Activated CD4-positive, alpha-beta T cell treated with anti-CD3 and anti-CD28 coated beads for 24 hours (primary cell): Measurements from ENCODE around the gene LHFPL2.
A peak's percentile ranks its signal among the peaks of the same experiment; 100 is the strongest.

Experiments
- DNase-seq, 2 donors: peaks; one replicate each; pipeline ENCODE4 v3.0.0-alpha.2; 2020; ENCODE audit warnings: low read depth in 2 of 2

LHFPL2 gene

GRCh38 chr5:78666041-78666444, 17.5 kb upstream of the LHFPL2 start:
- no peak for DNase-seq

- DNase-seq = no peak
Measured at GRCh38 chr5:78665534-78665933, 17.0 kb upstream of the LHFPL2 start.

GRCh38 chr5:78662323-78662722, 13.8 kb upstream of the LHFPL2 start:
- no peak for DNase-seq

- DNase-seq = no peak
Measured at GRCh38 chr5:78661691-78662090, 13.1 kb upstream of the LHFPL2 start.

- no peak for DNase-seq
Measured at GRCh38 chr5:78661044-78661443, 12.5 kb upstream of the LHFPL2 start.

GRCh38 chr5:78660401-78660800, 11.8 kb upstream of the LHFPL2 start:
- no peak for DNase-seq

GRCh38 chr5:78659714-78660113, 11.1 kb upstream of the LHFPL2 start:
- DNase-seq = no peak

- no peak for DNase-seq
Measured at GRCh38 chr5:78659114-78659513, 10.5 kb upstream of the LHFPL2 start.

- DNase-seq = no peak
Measured at GRCh38 chr5:78657201-78657600, 8.6 kb upstream of the LHFPL2 start.

- DNase-seq = no peak
Measured at GRCh38 chr5:78655746-78656290, 7.2 kb upstream of the LHFPL2 start.

- no peak for DNase-seq
Measured at GRCh38 chr5:78654386-78654785, 5.8 kb upstream of the LHFPL2 start.

- DNase-seq = no peak
Measured at GRCh38 chr5:78653681-78654366, 5.3 kb upstream of the LHFPL2 start.

GRCh38 chr5:78653031-78653430, 4.5 kb upstream of the LHFPL2 start:
- no peak for DNase-seq

GRCh38 chr5:78651468-78651867, 2.9 kb upstream of the LHFPL2 start:
- no peak for DNase-seq

- DNase-seq = no peak
Measured at GRCh38 chr5:78650531-78650930, 2.0 kb upstream of the LHFPL2 start.

GRCh38 chr5:78649861-78650496, 1.4 kb upstream of the LHFPL2 start:
- no peak for DNase-seq

- DNase-seq = no peak
Measured at GRCh38 chr5:78649211-78649695, 681 bp upstream of the LHFPL2 start.

- DNase-seq = no peak
Measured at GRCh38 chr5:78647838-78648358, 674 bp downstream of the LHFPL2 start.

GRCh38 chr5:78647351-78647818, 1.2 kb downstream of the LHFPL2 start:
- peak in 1 of 2 donors; percentile 4 for DNase-seq

GRCh38 chr5:78644741-78645300, 3.8 kb downstream of the LHFPL2 start:
- DNase-seq = no peak

- DNase-seq = no peak
Measured at GRCh38 chr5:78644129-78644528, 4.4 kb downstream of the LHFPL2 start.

- DNase-seq = no peak
Measured at GRCh38 chr5:78642701-78643100, 5.9 kb downstream of the LHFPL2 start.
